ENCODE measurements around the gene ANKHD1. TPM values are rescaled to one million over a fixed set of nuclear protein-coding genes. Genes with fewer than 3 reads are reported as not detected.

ANKHD1 gene, protein sequence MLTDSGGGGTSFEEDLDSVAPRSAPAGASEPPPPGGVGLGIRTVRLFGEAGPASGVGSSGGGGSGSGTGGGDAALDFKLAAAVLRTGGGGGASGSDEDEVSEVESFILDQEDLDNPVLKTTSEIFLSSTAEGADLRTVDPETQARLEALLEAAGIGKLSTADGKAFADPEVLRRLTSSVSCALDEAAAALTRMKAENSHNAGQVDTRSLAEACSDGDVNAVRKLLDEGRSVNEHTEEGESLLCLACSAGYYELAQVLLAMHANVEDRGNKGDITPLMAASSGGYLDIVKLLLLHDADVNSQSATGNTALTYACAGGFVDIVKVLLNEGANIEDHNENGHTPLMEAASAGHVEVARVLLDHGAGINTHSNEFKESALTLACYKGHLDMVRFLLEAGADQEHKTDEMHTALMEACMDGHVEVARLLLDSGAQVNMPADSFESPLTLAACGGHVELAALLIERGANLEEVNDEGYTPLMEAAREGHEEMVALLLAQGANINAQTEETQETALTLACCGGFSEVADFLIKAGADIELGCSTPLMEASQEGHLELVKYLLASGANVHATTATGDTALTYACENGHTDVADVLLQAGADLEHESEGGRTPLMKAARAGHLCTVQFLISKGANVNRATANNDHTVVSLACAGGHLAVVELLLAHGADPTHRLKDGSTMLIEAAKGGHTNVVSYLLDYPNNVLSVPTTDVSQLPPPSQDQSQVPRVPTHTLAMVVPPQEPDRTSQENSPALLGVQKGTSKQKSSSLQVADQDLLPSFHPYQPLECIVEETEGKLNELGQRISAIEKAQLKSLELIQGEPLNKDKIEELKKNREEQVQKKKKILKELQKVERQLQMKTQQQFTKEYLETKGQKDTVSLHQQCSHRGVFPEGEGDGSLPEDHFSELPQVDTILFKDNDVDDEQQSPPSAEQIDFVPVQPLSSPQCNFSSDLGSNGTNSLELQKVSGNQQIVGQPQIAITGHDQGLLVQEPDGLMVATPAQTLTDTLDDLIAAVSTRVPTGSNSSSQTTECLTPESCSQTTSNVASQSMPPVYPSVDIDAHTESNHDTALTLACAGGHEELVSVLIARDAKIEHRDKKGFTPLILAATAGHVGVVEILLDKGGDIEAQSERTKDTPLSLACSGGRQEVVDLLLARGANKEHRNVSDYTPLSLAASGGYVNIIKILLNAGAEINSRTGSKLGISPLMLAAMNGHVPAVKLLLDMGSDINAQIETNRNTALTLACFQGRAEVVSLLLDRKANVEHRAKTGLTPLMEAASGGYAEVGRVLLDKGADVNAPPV (N-terminal part only)
- total RNA-seq, result 24.9 and 31.5 TPM in 2 replicates

GRCh38 chr5:140401362-140402257 is at the start of gene ANKHD1:
Gene ANKHD1, plus strand, starts transcription at chr5:140401833. Its CDS starts 135 bp downstream, at chr5:140401968.

DNA sequence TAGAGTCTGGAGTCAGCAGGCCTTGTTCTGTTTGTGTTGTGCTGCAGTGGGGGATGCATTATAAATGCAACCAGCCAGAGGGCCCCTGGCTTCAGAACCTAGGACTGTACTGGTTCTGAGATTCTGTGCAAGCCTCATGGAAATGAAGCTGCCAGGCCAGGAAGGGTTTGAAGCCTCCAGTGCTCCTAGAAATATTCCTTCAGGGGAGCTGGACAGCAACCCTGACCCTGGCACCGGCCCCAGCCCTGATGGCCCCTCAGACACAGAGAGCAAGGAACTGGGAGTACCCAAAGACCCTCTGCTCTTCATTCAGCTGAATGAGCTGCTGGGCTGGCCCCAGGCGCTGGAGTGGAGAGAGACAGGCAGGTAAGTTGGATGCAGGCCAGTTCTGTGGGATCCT is 41.5 kb upstream of the ANKHD1 start, which contains the start of gene SLC4A9:
Gene SLC4A9 (plus strand): TSS at position 94 of the 400 bp plus-strand sequence. CDS start 43 bp downstream, at position 137.

DNA sequence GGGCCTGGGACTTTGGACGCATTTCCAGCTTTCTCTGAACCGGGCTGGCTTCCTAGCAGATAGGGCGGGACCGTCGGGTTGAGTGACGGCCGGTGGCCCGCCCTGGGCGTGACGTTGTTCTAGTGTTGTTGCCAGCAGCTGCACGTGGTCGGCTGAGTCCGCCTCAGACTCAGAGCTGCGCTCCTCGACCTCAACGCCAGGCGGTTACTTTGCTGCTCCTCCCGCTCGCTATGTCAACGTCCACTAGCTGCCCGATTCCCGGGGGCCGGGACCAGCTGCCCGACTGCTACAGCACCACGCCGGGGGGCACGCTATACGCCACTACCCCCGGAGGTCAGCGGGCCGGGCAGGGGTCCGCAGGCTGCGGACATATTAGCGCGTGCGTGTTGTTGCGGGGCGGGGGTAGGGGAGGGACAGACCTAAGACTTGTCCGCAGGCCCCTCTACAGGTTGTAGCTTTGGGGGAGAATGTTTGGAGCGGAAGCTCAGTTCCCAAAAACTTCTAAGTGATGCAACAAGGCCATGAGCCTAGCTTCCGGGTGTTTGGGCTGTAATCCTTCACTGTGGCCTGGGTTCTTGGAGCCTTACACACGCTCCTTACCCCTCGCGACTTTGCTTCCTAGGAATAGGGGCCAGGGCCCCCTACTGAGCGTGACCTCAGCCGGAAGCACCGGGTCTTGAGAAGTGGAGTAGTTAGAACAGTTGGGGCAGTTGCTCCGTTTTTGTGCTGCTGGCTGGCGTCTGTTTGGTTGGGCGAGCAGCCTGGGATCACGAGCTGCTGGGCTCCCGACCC is 146.1 kb downstream of the ANKHD1 start, which contains the start of gene EIF4EBP3:
Gene EIF4EBP3 (plus strand): TSS at position 155 of the 792 bp plus-strand sequence. CDS start 76 bp downstream, at position 231.

DNA sequence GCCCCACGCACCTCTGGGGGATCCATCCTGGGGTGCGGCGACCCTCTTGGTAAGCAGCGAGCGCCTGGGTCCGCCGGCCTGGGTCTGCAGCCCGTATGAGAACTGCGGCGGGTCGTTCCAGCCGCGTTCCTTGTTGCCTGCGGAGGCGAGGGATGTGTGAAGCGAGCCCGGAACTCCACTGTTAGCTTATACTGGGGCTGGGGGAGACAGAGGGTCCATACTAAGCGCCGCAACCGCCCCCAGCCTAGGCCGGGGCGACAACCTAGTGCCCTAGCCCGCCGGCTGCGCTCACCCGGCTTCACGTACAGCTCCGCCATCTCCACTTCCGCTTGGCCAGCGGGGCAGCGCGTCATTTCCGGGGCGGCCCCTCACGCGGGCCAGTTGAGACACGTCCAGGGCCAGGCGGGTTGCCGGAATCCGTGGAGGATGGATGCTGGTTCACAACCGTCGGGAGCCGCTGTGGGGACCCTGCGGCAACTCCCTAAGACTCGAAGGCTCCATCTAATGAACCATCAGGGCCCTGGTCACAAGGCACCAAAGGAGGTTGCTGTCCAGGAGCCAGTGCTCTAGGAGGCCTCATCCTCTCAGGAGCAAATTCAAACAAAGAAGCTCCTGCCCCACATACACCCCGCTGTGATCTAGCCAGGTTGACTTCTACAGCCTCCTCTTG is 155.6 kb downstream of the ANKHD1 start, which contains the start of gene SRA1:
Gene SRA1 (minus strand): TSS at position 338 of the 670 bp plus-strand sequence. CDS start 21 bp downstream, at position 317.

GRCh38 chr5:140564196-140565023 is 162.8 kb downstream of the ANKHD1 start, which contains the start of the genes APBB3 and SLC35A4:
Gene APBB3, minus strand, starts transcription at chr5:140564598. Its CDS starts 353 bp downstream, at chr5:140564245.
Gene SLC35A4, plus strand, starts transcription at chr5:140564828. Its CDS starts 2,342 bp downstream, at chr5:140567170.

Other genes starting within 250 kb of the ANKHD1 start
- gene CYSTM1, start 226.6 kb upstream of the ANKHD1 start, total RNA-seq, result 28.5 and 41.5 TPM in 2 replicates
- gene PFDN1, start 98.7 kb upstream of the ANKHD1 start, total RNA-seq, result 66.0 and 68.6 TPM in 2 replicates
- 0.17 and 1.3 TPM in 2 replicates for gene HBEGF, start 55.2 kb upstream of the ANKHD1 start, total RNA-seq
- gene SLC4A9, start 41.6 kb upstream of the ANKHD1 start, total RNA-seq, result under 0.01 TPM in 1 of 2 replicates, not detected in the other
- 1.4 and 7.2 TPM in 2 replicates for gene EIF4EBP3, start 145.8 kb downstream of the ANKHD1 start, total RNA-seq
- gene SRA1, start 155.6 kb downstream of the ANKHD1 start, total RNA-seq, result 18.2 and 42.6 TPM in 2 replicates
- gene APBB3, start 162.8 kb downstream of the ANKHD1 start, total RNA-seq, result 11.1 and 16.0 TPM in 2 replicates
- gene SLC35A4, start 163.0 kb downstream of the ANKHD1 start, total RNA-seq, result 29.9 and 37.6 TPM in 2 replicates
- gene CD14, start 231.3 kb downstream of the ANKHD1 start, total RNA-seq, result 0.17 and 4.3 TPM in 2 replicates
- 8.6 and 11.8 TPM in 2 replicates for gene TMCO6, start 237.6 kb downstream of the ANKHD1 start, total RNA-seq
- gene NDUFA2, start 245.8 kb downstream of the ANKHD1 start, total RNA-seq, result 52.4 and 86.2 TPM in 2 replicates
- gene IK, start 246.0 kb downstream of the ANKHD1 start, total RNA-seq, result 49.4 and 66.8 TPM in 2 replicates

Data from pericardium fibroblast (primary cell).